Peyer's patch (tissue), 4 donors: ENCODE measurements around the gene TMEM45A.

ENCODE experiments used
- POLR2A ChIP-seq, 2 donors: fragments of 450-650 bp; IDR thresholded peaks; one replicate each; pipeline ENCODE4 v1.5.1; 2017; ENCODE audit warnings: antibody characterized with exemption in 2 of 2, mild to moderate bottlenecking in 2 of 2, moderate library complexity in 2 of 2
- TF ChIP-seq, protein P1 (sequence below), 6 experiments: fragments of 450-650 bp in 4 of 6; fragments of 200-600 bp in 2 of 6; sonication (generic) in 1 of 6; IDR thresholded peaks; one replicate each; pipeline ENCODE4 v1.5.1; 2017 to 2019; ENCODE audit warnings: antibody characterized with exemption in 6 of 6, mild to moderate bottlenecking in 3 of 6, moderate library complexity in 1 of 6

DNA sequence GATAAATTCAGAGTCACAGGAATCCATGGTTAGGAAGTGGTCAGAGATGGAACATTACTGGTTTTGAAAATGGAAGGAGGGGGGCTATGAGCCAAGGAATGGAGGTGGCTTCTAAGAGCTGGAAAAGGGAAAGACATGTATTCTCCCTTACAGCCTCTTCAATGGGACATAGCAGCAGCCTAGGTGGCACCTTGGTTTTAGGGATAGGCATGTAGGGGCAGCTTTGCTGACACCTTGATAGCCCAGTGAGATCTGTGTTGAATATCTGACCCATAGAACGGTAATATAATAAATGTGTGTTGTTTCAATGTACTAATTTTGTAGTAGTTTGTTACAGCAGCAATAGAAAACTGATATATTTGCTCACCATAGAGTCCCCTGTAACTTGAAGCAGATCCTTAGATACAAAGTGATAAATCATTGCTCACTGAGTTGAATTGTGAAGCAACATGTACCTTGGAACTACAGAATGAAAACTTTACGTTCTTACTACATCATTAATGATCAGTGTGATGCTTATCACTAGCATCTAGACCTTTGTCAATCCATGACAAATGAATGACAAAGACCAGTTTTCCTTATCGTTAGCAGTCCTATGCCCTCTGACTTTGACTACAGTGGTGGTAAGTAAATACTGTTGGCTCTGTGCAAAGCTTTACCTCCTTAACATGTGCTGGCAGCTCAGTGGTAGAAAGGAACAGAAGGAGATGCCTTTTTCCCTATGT, 53.8 kb downstream of the TMEM45A start:
- TF ChIP-seq, protein P1, sequence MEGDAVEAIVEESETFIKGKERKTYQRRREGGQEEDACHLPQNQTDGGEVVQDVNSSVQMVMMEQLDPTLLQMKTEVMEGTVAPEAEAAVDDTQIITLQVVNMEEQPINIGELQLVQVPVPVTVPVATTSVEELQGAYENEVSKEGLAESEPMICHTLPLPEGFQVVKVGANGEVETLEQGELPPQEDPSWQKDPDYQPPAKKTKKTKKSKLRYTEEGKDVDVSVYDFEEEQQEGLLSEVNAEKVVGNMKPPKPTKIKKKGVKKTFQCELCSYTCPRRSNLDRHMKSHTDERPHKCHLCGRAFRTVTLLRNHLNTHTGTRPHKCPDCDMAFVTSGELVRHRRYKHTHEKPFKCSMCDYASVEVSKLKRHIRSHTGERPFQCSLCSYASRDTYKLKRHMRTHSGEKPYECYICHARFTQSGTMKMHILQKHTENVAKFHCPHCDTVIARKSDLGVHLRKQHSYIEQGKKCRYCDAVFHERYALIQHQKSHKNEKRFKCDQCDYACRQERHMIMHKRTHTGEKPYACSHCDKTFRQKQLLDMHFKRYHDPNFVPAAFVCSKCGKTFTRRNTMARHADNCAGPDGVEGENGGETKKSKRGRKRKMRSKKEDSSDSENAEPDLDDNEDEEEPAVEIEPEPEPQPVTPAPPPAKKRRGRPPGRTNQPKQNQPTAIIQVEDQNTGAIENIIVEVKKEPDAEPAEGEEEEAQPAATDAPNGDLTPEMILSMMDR (IDR thresholded peaks at IDR 0.05): no peak
- no peak for TF ChIP-seq POLR2A (IDR thresholded peaks at IDR 0.05)
